ENCODE measurements around the gene LRRFIP1.
"Not testable (repeated sequence)": the region's sequence is repeated elsewhere in the genome, so short reads cannot be mapped to it uniquely, and the experiment has no call there.

Gene LRRFIP1

DNA sequence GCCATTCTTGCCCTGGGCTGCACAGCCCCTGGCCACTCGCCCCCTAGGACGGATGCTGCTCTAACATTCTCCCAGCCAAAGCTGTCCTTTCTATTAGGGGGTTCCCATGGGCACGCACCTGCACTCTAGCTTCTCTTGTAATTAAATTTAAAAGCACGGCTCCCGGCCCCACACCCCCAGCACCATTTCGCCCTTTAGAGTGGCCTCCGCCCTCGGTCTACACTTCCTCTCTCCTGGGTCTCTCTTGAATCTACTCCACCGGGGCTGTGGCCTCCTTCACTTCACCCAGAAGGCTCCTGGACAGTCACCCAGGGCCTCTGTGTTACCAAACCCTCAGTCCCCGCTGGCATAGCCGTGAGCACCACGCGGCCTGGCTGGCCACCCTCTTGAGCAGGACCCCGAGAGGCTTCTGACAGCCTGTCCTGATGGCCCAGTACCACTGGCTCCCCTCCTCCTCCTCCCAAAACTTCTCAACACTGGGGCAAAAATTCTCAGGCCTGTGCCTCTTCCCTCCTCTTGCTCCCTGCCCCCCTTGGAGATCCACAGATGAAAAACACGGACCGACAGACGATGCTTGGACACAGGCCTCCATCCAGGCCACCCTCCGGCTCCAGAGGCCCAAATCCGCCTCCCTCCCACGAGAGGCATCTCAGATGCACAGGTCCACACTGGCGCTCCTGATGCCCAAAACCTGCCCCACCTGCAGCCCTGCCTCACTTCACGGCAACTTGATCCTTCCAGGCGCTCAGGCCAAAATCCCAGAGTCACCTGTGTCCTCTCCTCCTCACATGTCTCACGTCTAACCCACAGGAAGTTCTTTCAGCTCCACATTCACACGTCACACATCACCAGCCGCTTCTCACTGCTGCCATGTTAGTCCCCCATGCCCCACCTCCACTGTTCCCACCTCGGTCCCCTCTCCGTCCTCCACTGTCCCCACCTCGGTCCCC, 29.9 kb upstream of the LRRFIP1 start:
- no peak for DNase-seq

DNA sequence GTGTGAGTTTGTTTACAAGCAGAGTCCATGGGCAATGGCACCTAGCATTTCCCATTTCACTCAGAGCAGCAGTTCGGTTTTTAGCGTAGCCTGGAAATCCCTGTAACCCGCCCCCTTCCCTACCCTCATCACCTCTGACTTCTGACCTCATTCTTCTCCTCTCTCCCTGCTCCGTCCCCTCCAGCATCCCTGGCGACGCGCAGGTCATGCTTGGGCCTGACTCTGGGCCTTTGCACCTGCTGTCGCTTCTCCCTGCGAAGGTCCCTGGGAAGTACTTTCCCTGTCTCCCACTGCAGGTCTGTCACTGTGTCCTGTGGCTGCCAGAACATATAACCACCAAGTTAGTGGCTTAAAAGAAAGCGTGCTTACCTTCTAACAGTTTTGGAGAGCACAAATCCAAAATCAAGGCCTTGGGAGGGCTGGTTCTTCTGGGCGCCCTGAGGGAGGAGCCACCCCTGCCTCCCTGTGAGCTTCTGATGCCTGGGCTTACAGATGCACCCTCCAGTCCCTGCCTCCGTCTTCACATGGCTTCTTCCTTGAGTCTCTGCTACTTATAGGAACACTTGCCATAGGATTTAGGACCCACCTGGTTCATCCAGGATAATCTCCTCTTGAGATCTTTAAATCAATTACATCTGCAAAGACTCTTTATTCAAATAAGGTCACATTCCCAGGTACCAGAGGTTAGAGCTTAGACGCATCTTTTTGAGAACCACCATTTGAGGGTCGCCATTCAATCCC, 28.7 kb upstream of the LRRFIP1 start:
- DNase-seq: no peak

DNA sequence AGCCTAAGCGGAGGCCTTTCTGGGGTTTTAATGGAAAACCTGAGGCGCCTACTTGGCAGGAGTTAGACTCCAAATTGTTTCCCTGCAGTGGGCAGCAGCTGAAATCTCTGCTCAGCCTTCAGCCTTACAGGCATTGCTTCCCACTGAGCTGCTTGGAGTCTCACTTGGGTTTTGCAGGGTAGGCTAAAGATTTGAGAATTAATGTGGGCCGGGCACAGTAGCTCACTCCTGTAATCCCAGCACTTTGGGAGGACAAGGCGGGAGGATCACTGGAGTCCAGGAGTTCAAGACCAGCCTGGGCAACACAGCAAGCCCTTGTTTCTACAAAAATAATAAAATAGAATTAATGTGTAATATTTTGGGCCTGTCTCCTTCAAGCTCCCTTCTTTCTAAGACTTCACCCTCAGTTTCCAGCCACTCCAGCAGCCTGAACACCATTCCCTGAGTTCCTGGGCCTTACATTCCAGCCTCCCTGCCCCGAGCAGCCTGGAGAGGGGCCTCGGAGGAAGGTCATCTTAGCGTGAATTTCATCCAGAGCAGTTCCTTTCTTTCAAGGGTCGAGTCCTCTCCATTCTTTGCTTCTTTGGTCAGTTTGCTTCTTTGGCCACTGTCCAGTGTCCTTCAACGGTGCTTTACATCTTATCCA, 27.8 kb upstream of the LRRFIP1 start:
- no peak for DNase-seq

DNA sequence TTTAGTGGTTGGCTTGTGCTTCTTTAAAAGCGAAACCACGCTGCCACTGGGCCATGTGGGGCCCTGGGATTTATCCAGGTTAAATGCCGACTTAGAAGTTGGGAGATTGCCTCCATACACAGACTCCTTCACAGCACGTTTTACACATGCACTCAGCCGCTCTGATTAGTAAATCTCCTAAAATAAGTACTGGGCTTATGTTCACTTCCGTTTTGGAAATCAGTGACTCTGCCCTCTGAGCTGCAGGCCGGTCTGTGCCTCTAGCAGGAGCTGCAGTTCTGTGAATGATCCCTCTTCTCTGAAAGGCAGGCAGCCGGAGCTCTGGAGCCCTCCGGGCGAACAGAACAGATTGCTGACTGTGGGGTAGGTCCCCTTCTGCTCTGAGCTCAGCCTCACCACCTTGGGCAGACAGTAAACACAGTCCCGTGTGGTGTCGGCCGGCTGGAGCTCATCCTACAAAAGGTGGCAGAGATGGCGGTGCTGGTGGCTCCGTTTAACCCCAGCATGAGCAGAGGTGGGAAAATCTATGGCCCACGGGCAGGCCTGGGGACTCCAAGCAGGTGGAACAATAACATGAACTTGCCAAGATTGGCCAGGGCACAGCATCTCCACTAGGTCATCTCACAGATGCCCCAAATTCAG, 27.1 kb upstream of the LRRFIP1 start:
- no peak for DNase-seq

DNA sequence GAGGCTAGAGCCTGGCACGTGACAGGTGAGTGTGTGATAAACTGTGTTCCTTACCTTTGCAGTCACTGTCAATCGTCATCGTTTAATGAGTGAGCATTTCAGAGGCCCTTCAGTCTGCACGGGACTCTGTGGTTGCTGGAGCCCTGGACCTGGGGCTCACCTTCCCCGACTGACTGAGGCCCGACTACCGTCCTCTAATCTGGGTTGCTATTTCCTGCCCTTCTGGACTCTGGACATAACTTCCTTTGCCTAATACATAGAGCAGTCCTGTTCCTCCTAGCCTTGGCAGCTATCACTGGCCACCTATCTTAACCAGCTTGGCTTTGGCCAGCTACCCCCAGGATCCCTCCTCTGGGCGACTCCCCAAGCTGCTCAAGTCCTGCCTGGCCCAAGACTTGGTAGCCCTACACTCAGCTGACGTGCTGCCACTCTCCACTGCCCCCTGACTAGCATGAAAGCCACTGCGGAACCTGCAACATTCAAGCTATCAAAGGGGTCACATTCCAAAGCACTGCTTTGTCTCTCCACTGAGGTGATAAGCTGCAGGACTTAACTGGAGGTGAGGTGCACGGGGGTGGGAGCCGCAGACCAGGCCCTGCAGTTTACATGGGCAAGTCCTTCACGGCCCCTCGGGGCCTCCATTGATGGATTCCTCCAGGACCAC, 25.8 kb upstream of the LRRFIP1 start:
- DNase-seq: no peak

DNA sequence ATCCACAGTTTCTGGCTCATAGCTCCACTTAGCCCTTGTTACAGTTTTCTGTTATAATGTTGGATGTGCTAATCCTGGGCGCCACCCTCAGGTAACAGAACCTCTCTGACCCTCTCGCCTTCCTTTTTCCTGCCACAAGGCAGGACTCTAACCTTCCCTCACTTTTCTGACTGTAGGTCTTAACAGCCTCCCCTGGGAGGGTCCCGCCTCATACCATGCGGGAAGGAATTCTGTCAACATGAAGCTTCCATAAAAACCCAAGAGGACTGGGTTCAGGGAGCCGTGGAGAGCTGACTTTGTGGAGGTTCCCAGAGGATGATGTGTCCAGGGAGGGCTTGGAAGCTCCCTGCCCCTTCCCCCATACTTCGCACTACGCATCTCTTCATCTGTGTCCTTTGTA, 25.0 kb upstream of the LRRFIP1 start:
- DNase-seq: no peak

DNA sequence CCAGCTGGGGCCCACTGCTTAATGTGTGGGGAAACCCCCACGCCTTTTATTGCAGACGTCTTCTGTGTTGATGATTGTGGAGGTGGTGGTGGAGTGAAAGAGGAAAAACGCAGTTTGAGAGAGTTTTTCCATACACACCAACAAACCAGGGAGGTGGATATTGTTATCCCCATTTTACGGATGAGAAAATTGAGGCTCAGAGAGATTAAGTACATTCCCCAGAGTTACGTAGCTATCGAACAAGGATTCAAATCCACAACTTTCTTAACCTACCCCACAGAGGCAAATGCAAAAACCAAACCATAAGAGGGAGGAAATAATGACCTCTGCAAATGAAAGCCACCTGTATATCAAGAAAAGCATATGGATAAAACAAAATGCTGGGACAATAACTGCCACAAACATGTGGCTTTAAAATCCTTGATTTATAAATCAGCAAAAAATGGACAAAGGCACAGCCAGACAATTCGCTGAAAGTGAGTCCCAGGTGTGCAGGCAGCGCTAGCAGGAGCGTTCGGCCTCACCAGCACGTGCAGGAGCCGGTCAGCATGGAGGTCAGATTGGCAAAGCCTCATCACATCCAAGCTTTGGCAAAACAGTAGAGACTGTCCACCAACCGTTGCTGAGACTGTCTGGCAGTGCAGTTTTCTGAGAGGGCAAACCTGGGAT, 24.2 kb upstream of the LRRFIP1 start:
- no peak for DNase-seq

DNA sequence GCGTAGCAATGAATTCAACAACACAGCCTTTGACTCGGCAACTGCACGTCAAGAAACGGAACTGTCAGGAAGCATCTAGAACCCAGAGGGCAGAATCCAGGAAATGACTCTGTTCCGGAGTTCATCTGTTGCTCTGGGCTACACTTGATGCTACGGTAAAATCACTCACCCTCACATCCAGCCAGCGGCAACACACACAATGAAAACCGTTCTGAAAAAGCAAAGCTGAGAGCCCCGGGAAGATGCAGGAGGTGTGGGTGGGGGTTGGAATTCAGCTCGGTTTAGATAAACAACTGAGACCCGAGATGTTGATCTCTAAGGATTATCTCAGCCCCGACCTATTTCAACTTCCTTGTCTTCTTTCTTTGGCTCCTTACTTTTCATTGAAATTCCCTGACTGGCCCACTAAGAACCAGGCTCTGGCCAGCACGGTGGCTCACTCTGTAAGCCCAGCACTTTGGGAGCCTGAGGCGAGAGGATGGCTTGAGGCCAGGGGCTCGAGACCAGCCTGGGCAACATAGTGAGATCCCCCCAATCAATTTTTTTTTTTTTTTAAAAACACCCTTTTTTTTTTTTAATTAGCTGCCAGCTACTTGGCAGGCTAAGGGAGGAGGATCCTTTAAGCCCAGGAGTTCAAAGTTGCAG, 23.5 kb upstream of the LRRFIP1 start:
- peak; percentile 26 to 43 for DNase-seq

DNA sequence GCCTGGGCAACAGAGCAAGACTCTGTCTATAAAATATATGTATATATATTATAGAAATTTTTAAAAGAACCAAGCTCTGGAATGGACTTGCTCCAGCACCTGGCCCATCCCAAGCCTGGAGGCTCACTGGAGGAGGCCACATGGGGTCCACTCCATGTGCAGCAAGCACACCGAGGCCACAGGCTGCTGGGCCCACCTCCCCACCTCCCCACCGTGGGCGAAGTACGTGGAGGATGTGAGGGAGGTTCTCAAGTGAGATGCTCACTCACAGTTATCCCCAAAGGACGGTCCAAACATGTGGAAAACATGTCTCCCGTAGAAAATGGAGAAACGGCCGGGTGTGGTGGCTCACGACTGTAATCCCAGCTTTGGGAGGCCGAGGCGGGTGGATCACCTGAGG, 23.0 kb upstream of the LRRFIP1 start:
- no peak for DNase-seq

DNA sequence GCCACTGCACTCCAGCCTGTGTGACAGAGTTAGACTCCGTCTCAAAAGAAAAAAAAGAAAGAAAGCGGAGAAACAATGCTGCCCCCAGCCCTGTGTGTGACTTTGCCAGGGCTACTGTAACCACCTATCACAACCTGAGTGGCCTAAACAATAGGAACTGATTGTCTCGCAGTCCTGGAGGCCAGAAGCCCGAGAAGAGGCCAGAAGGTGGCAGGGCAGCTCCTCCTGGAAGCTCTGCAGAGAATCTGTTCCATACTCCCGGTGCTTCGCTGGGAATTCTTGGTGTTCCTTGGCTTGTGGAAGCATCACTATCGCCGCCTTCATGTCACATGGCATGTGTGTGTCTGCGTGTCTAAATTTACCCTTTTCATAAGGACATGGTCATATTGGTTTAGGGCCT, 22.4 kb upstream of the LRRFIP1 start:
- DNase-seq: no peak

DNA sequence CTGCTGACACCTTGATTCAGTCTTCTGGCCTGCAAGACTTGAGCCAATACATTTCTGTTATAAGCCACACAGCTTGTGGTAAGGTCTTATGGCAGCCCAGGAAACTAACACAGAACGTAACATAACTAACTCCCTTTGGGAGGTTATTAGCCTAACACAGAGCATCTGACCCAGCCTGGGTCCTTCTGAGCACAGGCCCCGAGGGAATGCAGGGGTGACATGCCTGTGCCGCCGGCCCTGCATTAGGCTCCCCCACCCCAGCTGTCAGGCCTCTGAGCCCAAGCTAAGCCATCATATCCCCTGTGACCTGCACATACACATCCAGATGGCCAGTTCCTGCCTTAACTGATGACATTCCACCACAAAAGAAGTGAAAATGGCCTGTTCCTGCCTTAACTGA, 20.9 kb upstream of the LRRFIP1 start:
- DNase-seq: not testable (repeated sequence)

DNA sequence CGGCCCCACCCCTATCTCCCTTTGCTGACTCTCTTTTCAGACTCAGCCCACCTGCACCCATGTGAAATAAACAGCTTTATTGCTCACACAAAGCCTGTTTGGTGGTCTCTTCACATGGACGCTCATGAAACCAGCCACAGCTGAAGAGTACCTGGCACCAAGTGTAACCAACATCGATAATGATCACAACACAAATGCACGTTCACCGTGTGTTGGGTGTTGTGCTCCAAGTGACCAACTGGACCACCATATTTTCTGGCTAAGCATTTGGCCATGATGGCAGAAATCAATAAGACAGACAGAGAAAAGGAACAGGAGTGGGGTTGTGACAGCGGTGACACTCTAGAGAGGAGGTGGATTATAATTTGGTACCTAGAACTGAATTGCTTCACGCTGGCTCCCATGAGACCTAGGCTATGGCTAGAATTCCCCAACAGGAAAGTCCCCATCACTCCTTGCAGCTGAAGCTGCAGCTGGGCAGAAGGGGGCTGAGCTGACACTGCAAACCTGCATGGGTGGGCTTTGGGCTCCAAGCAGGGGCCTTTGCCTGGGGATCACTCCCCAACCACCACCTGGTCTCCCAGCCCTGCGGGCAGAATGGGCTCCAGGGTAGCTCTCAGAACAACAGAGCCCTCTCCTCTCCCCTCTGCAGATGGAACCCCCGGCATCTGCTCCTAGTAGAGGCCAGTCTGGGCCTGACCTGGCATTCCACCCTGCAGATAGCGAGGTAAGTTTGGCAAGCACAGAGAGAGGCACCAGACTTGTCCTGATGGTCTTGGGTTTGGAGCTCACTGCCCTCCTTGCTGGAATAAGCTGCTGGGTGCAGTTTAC, 14.6 kb upstream of the LRRFIP1 start:
- no peak for DNase-seq

DNA sequence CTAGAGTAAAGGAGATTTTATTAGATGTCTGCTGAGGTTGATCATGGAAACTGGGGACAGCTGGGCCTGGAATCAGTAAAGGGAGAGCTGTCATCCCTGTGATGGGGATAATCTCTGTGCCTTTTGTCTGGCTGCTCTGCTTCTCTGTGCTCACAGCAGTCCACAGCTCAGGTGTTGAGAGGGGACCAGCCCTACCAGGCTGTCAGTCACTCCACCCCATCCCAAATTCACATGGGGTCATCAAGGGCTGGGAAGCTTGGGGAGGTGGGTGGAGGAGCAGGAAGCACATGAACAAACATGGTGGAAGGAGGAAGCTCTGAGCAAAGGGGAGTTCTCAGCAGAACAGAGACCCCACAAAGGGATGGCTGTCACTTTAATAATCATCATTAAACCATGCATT, 13.7 kb upstream of the LRRFIP1 start:
- DNase-seq: no peak

DNA sequence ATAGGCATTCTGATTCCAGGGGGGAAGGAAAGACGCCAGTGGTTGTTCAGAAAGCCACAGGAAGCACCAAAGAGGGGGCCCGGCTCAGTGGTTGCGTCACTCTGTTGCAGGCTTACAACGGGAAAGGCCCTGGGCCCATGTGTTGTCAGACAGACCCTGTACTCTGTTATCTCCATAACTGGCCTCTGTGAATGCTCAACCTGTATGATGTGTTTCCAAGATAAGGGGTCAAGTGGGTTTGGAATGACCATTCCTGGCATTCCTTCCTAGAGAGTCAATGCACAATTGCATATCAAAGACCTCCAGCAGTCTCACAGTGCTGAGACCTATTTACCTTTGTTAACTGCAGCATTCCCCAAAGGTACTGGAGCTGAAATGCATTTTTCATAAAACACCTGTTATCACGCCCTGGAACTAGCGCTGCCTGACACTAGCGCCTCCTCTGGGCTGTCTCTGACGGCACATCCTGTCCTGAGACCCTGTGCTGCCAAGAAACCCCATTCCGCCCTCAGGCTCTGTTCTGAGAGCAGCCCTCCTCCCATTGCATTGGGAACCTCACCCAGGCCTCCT, 13.2 kb upstream of the LRRFIP1 start:
- DNase-seq: no peak

DNA sequence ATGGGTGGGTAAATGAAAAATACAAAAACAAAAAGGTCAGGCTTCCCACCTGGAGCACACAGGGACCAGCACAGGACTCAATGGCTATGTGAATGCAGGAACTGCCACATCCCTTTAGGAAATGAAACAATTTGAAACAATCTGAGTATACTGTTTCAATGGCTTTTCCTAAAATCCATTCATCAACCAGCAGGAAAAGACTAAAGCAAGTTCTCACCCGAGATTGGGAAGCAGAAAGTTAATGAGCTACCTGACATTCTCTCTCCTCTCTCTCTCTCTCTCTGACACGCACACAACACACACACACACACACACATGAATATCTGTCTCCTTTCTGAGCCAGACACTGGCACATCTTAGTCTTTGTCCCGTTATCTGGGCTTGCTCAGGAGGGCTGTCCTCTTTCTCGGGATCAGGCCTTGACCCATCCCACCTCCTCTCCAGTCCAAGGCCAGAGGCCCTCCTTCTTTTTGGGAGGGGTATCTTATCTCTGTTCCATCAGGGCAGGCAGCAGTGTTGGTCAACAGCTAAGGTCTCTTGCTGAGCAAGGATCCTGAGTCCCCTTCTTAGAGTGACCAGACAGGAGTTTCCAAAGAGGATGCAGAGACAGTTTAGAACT, 11.6 kb upstream of the LRRFIP1 start:
- no peak for DNase-seq

DNA sequence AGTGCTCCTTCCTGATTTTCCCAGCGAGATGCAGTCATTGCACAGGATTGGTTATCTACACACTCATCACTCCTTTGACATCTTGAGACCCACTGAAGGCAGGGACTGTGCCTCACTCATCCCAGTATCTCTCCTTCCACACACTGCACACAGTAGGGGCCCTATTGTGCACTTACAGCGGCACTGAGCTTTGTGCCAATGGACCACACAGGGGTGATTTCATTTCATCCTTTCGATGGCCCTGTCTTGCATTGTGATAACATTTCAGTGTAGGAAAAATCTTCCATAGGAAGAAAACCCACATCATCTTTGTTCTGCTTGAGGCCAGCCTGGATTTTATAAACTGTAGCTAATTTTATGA, 11.0 kb upstream of the LRRFIP1 start:
- no peak for DNase-seq

DNA sequence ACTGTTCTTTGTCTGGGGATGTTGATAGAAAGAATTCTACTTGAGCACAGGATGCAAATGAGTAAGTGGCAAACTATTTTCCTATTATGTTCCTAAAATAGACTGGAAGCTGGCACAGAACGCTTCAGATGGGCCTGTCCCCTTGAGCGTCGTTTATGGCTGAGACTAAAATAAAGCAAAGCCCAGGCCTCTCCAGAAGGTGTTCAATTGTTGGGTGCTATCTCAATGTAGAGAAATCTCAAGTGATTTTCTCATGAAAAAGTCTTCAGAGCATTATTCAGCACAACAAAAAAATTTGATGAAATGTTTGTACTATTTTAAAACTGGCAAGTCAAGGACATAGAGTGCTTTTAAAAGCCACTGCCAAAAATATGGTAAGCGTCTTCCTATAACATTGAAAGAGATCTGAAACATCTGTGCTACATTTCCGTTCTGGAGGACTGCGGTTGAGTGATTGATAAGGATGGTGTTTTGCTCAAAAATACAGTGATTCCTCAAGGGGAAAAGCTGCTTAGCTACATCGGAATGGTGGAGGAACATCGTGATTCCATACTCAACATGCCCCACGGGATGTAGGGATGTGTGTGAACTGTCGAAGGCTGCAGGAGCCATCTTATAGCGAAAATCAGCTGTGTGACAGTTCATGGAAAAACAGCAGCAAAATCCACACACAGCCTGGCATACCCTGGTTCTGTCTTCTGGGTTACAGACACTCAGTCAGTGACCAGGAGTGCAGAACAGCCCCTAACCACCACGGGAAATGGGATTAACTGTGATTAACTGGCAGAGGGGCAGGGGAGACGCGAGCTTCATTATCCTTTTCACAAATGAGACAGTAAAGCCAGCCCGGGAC, 10.4 kb upstream of the LRRFIP1 start:
- DNase-seq: no peak

DNA sequence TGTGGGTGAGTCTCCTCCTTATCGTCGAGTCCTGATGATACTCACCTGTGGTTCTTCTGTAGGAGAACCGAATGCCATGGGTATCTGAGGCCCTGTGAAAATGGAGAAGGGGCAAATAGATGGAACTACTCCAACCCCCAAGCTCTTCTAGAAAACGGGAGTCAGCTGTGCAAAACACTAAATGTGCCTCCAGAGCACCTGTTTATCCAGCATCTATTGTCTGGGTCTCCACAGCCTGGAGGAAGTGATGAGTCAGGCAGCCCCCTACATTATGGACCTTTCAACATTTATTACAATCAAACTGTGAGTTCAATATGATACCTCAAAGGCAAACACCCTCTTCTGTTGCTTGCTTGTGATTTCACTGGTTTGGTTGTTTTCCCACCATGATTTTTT, 9.8 kb upstream of the LRRFIP1 start:
- DNase-seq: no peak

DNA sequence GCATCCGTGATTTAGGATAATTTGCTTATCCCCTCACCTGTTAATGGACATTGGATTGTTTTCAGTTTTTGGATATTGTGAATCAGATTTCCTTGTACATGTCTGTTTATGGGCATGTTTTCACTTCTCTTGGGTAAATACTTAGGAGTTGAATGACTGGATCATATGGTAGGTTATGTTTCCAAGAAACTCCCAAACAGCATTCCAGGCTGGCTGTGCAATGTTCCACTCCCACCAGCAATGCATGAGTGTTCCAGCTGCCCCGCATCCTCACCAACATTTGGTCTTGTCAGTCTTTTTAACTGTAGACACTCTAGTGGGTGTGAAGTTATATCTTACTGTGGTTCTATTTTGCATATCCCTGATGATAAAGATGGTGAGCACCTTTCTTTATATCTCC, 8.9 kb upstream of the LRRFIP1 start:
- DNase-seq: no peak
